Measurements from ENCODE around the gene ENGASE.

ENGASE gene

GRCh38 chr17:79075861-79076406 lies 1.3 kb downstream of the ENGASE start:
- DNase-seq (ENCODE audit: extremely low spot score, insufficient read length, low read depth), result no peak

GRCh38 chr17:79077587-79077986 lies 3.0 kb downstream of the ENGASE start:
- DNase-seq (ENCODE audit: extremely low spot score, insufficient read length, low read depth) (no peak), FAIRE-seq (no peak)

More at GRCh38 chr17:79075861-79076406, 1.3 kb downstream of the ENGASE start:
- no peak for FAIRE-seq

- FAIRE-seq, result no peak
- no peak for DNase-seq (ENCODE audit: extremely low spot score, insufficient read length, low read depth)
Measured at GRCh38 chr17:79078476-79079190, 4.0 kb downstream of the ENGASE start.

GRCh38 chr17:79079421-79080200 lies 5.0 kb downstream of the ENGASE start:
- DNase-seq (ENCODE audit: extremely low spot score, insufficient read length, low read depth) (no peak), FAIRE-seq (no peak)

- FAIRE-seq (no peak), DNase-seq (ENCODE audit: extremely low spot score, insufficient read length, low read depth) (no peak)
Measured at GRCh38 chr17:79080349-79080748, 5.7 kb downstream of the ENGASE start.

- DNase-seq (ENCODE audit: extremely low spot score, insufficient read length, low read depth) (no peak), FAIRE-seq (no peak)
Measured at GRCh38 chr17:79080761-79081290, 6.2 kb downstream of the ENGASE start.

- no peak for FAIRE-seq
- DNase-seq (ENCODE audit: extremely low spot score, insufficient read length, low read depth), result no peak
Measured at GRCh38 chr17:79081571-79082276, 7.1 kb downstream of the ENGASE start.

GRCh38 chr17:79082311-79083190 lies 7.9 kb downstream of the ENGASE start:
- no peak for FAIRE-seq

GRCh38 chr17:79083191-79083971 lies 8.8 kb downstream of the ENGASE start:
- DNase-seq (ENCODE audit: extremely low spot score, insufficient read length, low read depth) (no peak), FAIRE-seq (no peak)

More at GRCh38 chr17:79082311-79083190, 7.9 kb downstream of the ENGASE start:
- DNase-seq (ENCODE audit: extremely low spot score, insufficient read length, low read depth), result peak; percentile 46

GRCh38 chr17:79084291-79085153 lies 9.9 kb downstream of the ENGASE start:
- DNase-seq (ENCODE audit: extremely low spot score, insufficient read length, low read depth) (no peak), FAIRE-seq (no peak)

GRCh38 chr17:79085154-79085920 lies 10.7 kb downstream of the ENGASE start:
- DNase-seq (ENCODE audit: extremely low spot score, insufficient read length, low read depth) (no peak), FAIRE-seq (no peak)

- no peak for DNase-seq (ENCODE audit: extremely low spot score, insufficient read length, low read depth)
Measured at GRCh38 chr17:79085921-79086551, 11.4 kb downstream of the ENGASE start.

GRCh38 chr17:79086609-79087427 lies 12.2 kb downstream of the ENGASE start:
- DNase-seq (ENCODE audit: extremely low spot score, insufficient read length, low read depth) (no peak), FAIRE-seq (no peak)

More at GRCh38 chr17:79085921-79086551, 11.4 kb downstream of the ENGASE start:
- no peak for FAIRE-seq

GRCh38 chr17:79087428-79088143 lies 13.0 kb downstream of the ENGASE start:
- FAIRE-seq (peak; percentile 31), DNase-seq (ENCODE audit: extremely low spot score, insufficient read length, low read depth) (peak; percentile 38)

Measured in GM18507 (cell line).